ENCODE measurements around the gene CDCA8.
A peak's percentile ranks its signal among the peaks of the same experiment; 100 is the strongest.

The CDCA8 gene

DNA sequence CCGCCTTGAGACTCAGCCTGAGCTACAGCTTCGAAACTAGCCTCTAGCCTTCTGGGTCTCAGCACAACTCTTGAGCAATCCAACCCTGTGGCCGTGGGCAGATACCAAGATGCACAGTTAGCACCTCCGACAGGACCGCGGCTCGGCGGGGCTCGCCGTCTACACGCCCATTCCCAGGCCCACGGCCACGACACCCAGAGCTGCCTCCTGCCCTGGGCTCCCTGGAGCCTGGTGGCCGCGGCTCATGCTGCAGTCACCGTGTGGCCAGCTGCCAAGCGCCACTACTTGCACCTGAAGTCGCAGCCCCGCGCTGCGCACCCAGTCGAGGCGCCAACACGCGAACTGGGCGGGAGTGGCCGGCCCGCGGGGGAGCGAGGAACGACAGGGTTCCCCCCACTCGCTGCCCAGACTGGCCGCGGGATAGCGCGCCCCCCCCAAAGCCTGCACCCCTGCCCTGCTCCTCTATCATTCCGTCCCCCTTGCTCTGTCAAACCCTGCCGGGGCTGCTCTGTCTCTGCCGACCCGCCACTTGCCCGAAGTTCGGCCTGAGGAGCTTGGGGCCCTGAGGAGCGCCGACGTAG, 729 bp upstream of the CDCA8 start:
- Histone ChIP-seq H3K27me3 (replicated peaks; ENCODE audit: control insufficient read depth, insufficient read depth, low read length) (no peaks in the 10 kb centered on the region), H3K36me3 (ENCODE audit: control insufficient read depth, insufficient read depth, low read length) (peaks cover 2% of the 10 kb centered on the region), H3K4me3 (replicated peaks; ENCODE audit: low read depth, low read length) (peak overlapping the region; percentile 99)
- TF ChIP-seq CTCF (IDR thresholded peaks at IDR 0.05; ENCODE audit: insufficient read depth, low read length, poor library complexity, severe bottlenecking), result no peak
- no peak for DNase-seq (ENCODE audit: extremely low read depth, insufficient read length)

- peak overlapping the region; percentile 99 for H3K4me3 ChIP-seq (replicated peaks; ENCODE audit: low read depth, low read length)
- no peak for DNase-seq (ENCODE audit: extremely low read depth, insufficient read length)
- no peaks in the 10 kb centered on the region for H3K27me3 ChIP-seq (replicated peaks; ENCODE audit: control insufficient read depth, insufficient read depth, low read length)
- H3K36me3 ChIP-seq (ENCODE audit: control insufficient read depth, insufficient read depth, low read length), result no peaks in the 10 kb centered on the region; the same call in none of the 2 replicates
- TF ChIP-seq CTCF (IDR thresholded peaks at IDR 0.05; ENCODE audit: insufficient read depth, low read length, poor library complexity, severe bottlenecking), result no peak
Observed at GRCh38 chr1:37692834-37693175, 489 bp downstream of the CDCA8 start.

- H3K36me3 ChIP-seq (ENCODE audit: control insufficient read depth, insufficient read depth, low read length), result peaks cover 13% of the 10 kb centered on the region
- DNase-seq (ENCODE audit: extremely low read depth, insufficient read length), result no peak
- no peak for TF ChIP-seq CTCF (IDR thresholded peaks at IDR 0.05; ENCODE audit: insufficient read depth, low read length, poor library complexity, severe bottlenecking)
- H3K4me3 ChIP-seq (replicated peaks; ENCODE audit: low read depth, low read length), result no peak overlapping the region
- no peaks in the 10 kb centered on the region for H3K27me3 ChIP-seq (replicated peaks; ENCODE audit: control insufficient read depth, insufficient read depth, low read length)
Observed at GRCh38 chr1:37697090-37697489, 4.8 kb downstream of the CDCA8 start.

DNA sequence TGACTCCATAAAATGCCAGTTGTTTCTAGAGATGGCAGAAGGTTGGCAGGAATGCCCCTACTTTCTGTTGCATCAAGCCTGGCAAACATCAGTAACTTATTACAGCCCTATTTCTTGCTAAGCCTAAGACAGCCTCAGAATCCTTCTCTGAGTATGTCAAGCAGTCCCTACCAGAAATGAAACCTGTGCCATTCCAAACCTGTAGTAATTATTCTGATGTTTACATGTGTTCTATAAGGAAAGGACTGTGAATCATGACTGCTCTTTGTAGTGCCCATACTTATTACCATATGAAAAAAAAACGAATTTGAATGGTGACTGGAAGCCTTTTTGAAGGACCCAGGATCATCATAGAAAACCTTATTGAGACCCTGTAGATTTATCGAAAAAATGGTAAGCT, 5.4 kb downstream of the CDCA8 start:
- no peak for DNase-seq (ENCODE audit: extremely low read depth, insufficient read length)
- TF ChIP-seq CTCF (IDR thresholded peaks at IDR 0.05; ENCODE audit: insufficient read depth, low read length, poor library complexity, severe bottlenecking), result no peak
- Histone ChIP-seq H3K27me3 (replicated peaks; ENCODE audit: control insufficient read depth, insufficient read depth, low read length) (no peaks in the 10 kb centered on the region), H3K36me3 (ENCODE audit: control insufficient read depth, insufficient read depth, low read length) (peaks cover 16% of the 10 kb centered on the region), H3K4me3 (replicated peaks; ENCODE audit: low read depth, low read length) (no peak overlapping the region)

DNA sequence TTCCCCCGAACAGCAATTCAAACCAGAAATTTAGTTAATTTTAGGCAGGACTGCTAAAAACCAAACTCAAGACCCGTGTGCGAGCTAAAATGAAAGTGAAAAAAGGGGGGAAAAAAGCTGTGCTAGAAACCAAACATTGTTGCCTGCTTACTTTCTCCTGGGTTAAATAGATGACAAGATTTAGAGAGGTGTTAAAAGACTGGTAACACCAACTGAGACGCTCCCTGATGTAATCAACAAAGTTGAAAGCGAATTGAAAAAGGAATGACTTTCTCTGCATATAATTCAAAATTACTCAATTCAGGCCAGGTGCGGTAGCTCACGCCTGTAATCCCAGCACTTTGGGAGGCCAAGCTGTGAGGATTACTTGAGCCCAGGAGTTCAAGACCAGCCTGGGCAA, 6.8 kb downstream of the CDCA8 start:
- TF ChIP-seq CTCF (IDR thresholded peaks at IDR 0.05; ENCODE audit: insufficient read depth, low read length, poor library complexity, severe bottlenecking), result no peak
- no peak overlapping the region for H3K4me3 ChIP-seq (replicated peaks; ENCODE audit: low read depth, low read length)
- DNase-seq (ENCODE audit: extremely low read depth, insufficient read length), result no peak
- H3K36me3 ChIP-seq (ENCODE audit: control insufficient read depth, insufficient read depth, low read length), result peaks cover 18% of the 10 kb centered on the region
- no peaks in the 10 kb centered on the region for H3K27me3 ChIP-seq (replicated peaks; ENCODE audit: control insufficient read depth, insufficient read depth, low read length)

GRCh38 chr1:37701051-37701450, 8.7 kb downstream of the CDCA8 start:
- no peak for TF ChIP-seq CTCF (IDR thresholded peaks at IDR 0.05; ENCODE audit: insufficient read depth, low read length, poor library complexity, severe bottlenecking)
- Histone ChIP-seq H3K27me3 (replicated peaks; ENCODE audit: control insufficient read depth, insufficient read depth, low read length) (no peaks in the 10 kb centered on the region), H3K36me3 (ENCODE audit: control insufficient read depth, insufficient read depth, low read length) (peaks cover 21% of the 10 kb centered on the region), H3K4me3 (replicated peaks; ENCODE audit: low read depth, low read length) (no peak overlapping the region)
- no peak for DNase-seq (ENCODE audit: extremely low read depth, insufficient read length)
